SW 1271 (cell line): Measurements from ENCODE around the gene REXO1.

Experiments
- DNase-seq, 2 experiments: peaks; one replicate each; lab custom pipeline; 2025; lab: John Stamatoyannopoulos, UW

REXO1 gene

GRCh38 chr19:1830568-1830967 lies 17.7 kb downstream of the REXO1 start:
- no peak for DNase-seq

- no peak for DNase-seq
These were observed 18.3 kb downstream of the REXO1 start for GRCh38 chr19:1829958-1830357.

- no peak for DNase-seq
These were observed 19.7 kb downstream of the REXO1 start for GRCh38 chr19:1828279-1829238.

GRCh38 chr19:1827566-1828278 lies 20.6 kb downstream of the REXO1 start:
- no peak for DNase-seq

GRCh38 chr19:1826557-1827521 lies 21.4 kb downstream of the REXO1 start:
- DNase-seq = no peak

GRCh38 chr19:1825909-1826556 lies 22.2 kb downstream of the REXO1 start:
- peak; percentile 20 to 44 for DNase-seq

- no peak for DNase-seq
These were observed 24.0 kb downstream of the REXO1 start for GRCh38 chr19:1824252-1824622.

GRCh38 chr19:1823539-1824251 lies 24.6 kb downstream of the REXO1 start:
- no peak for DNase-seq

- DNase-seq = no peak
These were observed 25.3 kb downstream of the REXO1 start for GRCh38 chr19:1823020-1823419.

- DNase-seq = no peak
These were observed 26.1 kb downstream of the REXO1 start for GRCh38 chr19:1822210-1822609.

GRCh38 chr19:1819341-1820255 lies 28.7 kb downstream of the REXO1 start:
- DNase-seq = no peak

GRCh38 chr19:1818549-1819195 lies 29.6 kb downstream of the REXO1 start:
- no peak for DNase-seq

GRCh38 chr19:1817553-1818179 lies 30.6 kb downstream of the REXO1 start:
- no peak for DNase-seq

GRCh38 chr19:1816530-1817298 lies 31.6 kb downstream of the REXO1 start:
- no peak for DNase-seq

- no peak for DNase-seq
These were observed 32.4 kb downstream of the REXO1 start for GRCh38 chr19:1815605-1816529.

GRCh38 chr19:1814833-1815604 lies 33.3 kb downstream of the REXO1 start:
- DNase-seq = no peak
